ENCODE measurements around the gene TMEM184B. TPM values are rescaled to one million over a fixed set of nuclear protein-coding genes. Genes with fewer than 3 reads are reported as not detected.

The TMEM184B gene
- total RNA-seq, 1 donor from 2014 or later = 26.5 TPM

- DNase-seq (ENCODE audit: low spot score) = no peak
- Mint-ChIP-seq H3K4me3 (peak overlapping the region; percentile 41), H3K4me1 (peaks cover 20% of the 10 kb centered on the region), H3K36me3 (peaks cover 13% of the 10 kb centered on the region), H3K27ac (no peak overlapping the region), H3K9me3 (no peaks in the 10 kb centered on the region), H3K27me3 (ENCODE audit: insufficient read depth, low read depth) (peaks cover 11% of the 10 kb centered on the region)
- H3K36me3 ChIP-seq = no peaks in the 10 kb centered on the region
- no peaks in the 10 kb centered on the region for H3K79me2 ChIP-seq (ENCODE audit: low read depth)
- H3K4me1 ChIP-seq = peaks cover 6% of the 10 kb centered on the region
- H3K9ac ChIP-seq = no peak overlapping the region
- TF ChIP-seq CTCF (IDR thresholded peaks at IDR 0.05) (no peak), EZH2 (IDR thresholded peaks at IDR 0.05) (no peak), EZH2phosphoT487 (IDR thresholded peaks at IDR 0.05) (no peak)
- peaks cover 40% of the 10 kb centered on the region for H4K20me1 ChIP-seq (ENCODE audit: low read depth)
- no peaks in the 10 kb centered on the region for H3K27me3 ChIP-seq
- H3K27ac ChIP-seq = peak overlapping the region; percentile 76
- no peak overlapping the region for H2AFZ ChIP-seq (replicated peaks)
- H3F3A ChIP-seq (ENCODE audit: low read depth) = peaks cover 30% of the 10 kb centered on the region
- no peaks in the 10 kb centered on the region for H3K9me3 ChIP-seq (ENCODE audit: low read depth)
- H3K4me2 ChIP-seq = no peak overlapping the region
- no peak overlapping the region for H3K4me3 ChIP-seq
Measured at GRCh38 chr22:38289583-38290082, 16.8 kb upstream of the TMEM184B start.

- peaks cover 12% of the 10 kb centered on the region for H3K4me1 ChIP-seq
- peaks cover 11% of the 10 kb centered on the region for H3K27me3 Mint-ChIP-seq (ENCODE audit: insufficient read depth, low read depth)
- H3K27ac Mint-ChIP-seq = peak overlapping the region; percentile 81
- H3K4me3 ChIP-seq = no peak overlapping the region
- H4K20me1 ChIP-seq (ENCODE audit: low read depth) = peaks cover 24% of the 10 kb centered on the region
- DNase-seq (ENCODE audit: low spot score) = peak; percentile 46
- H3K9me3 ChIP-seq (ENCODE audit: low read depth) = no peaks in the 10 kb centered on the region
- no peaks in the 10 kb centered on the region for H3K9me3 Mint-ChIP-seq
- peaks cover 22% of the 10 kb centered on the region for H3K4me1 Mint-ChIP-seq
- no peaks in the 10 kb centered on the region for H3K79me2 ChIP-seq (ENCODE audit: low read depth)
- no peak overlapping the region for H3K4me3 Mint-ChIP-seq
- no peak overlapping the region for H3K9ac ChIP-seq
- no peak for TF ChIP-seq EZH2phosphoT487 (IDR thresholded peaks at IDR 0.05)
- TF ChIP-seq EZH2 (IDR thresholded peaks at IDR 0.05) = no peak
- TF ChIP-seq CTCF (IDR thresholded peaks at IDR 0.05) = no peak
- H3K27ac ChIP-seq = peak overlapping the region; percentile 80
- no peaks in the 10 kb centered on the region for H3K36me3 ChIP-seq
- H3K4me2 ChIP-seq = no peak overlapping the region
- no peaks in the 10 kb centered on the region for H3K27me3 ChIP-seq
- H2AFZ ChIP-seq (replicated peaks) = no peak overlapping the region
- peaks cover 47% of the 10 kb centered on the region for H3F3A ChIP-seq (ENCODE audit: low read depth)
- H3K36me3 Mint-ChIP-seq = peaks cover 4% of the 10 kb centered on the region
Measured at GRCh38 chr22:38286915-38287669, 14.3 kb upstream of the TMEM184B start.

GRCh38 chr22:38285018-38285417, 12.2 kb upstream of the TMEM184B start:
- H3K4me3 Mint-ChIP-seq = no peak overlapping the region
- Histone ChIP-seq H3K4me1 (peaks cover 12% of the 10 kb centered on the region), H3K27ac (no peak overlapping the region), H3K4me2 (no peak overlapping the region), H3K4me3 (no peak overlapping the region), H3F3A (ENCODE audit: low read depth) (peaks cover 34% of the 10 kb centered on the region), H3K27me3 (no peaks in the 10 kb centered on the region), H3K79me2 (ENCODE audit: low read depth) (no peaks in the 10 kb centered on the region), H3K9me3 (ENCODE audit: low read depth) (no peaks in the 10 kb centered on the region), H3K36me3 (no peaks in the 10 kb centered on the region), H4K20me1 (ENCODE audit: low read depth) (peaks cover 12% of the 10 kb centered on the region), H2AFZ (replicated peaks) (no peak overlapping the region), H3K9ac (no peak overlapping the region)
- peaks cover 22% of the 10 kb centered on the region for H3K4me1 Mint-ChIP-seq
- H3K9me3 Mint-ChIP-seq = no peaks in the 10 kb centered on the region
- DNase-seq (ENCODE audit: low spot score) = no peak
- H3K36me3 Mint-ChIP-seq = peaks cover 4% of the 10 kb centered on the region
- peaks cover 7% of the 10 kb centered on the region for H3K27me3 Mint-ChIP-seq (ENCODE audit: insufficient read depth, low read depth)
- H3K27ac Mint-ChIP-seq = no peak overlapping the region
- no peak for TF ChIP-seq EZH2 (IDR thresholded peaks at IDR 0.05)
- TF ChIP-seq EZH2phosphoT487 (IDR thresholded peaks at IDR 0.05) = no peak
- no peak for TF ChIP-seq CTCF (IDR thresholded peaks at IDR 0.05)
